Measurements from ENCODE around the gene ZBED2. TPM values are rescaled to one million over a fixed set of nuclear protein-coding genes. Genes with fewer than 3 reads are reported as not detected.

Gene ZBED2
- total RNA-seq, 2 donors from 2014 or later = 0.47 TPM; not detected in 1

DNA sequence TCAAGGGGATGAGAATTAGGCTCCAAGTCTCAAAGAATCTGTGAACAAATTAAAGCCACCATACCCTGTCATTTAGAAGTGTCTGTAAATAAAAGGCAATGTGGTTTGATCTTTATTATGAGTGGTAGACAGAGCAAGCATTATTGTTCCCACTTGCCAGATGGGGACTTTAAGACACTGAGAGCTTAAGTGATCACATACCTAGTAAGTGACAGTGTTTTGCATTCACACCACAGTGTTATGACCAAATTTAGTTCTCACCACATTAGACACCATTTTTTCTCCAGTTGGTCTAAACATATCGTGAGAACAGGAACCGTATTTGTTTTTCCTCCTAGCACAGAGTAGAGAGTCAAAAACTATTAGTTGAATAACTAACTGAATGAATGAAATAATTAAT, 13.2 kb upstream of the ZBED2 start:
- no peaks in the 10 kb centered on the region for H3K36me3 ChIP-seq
- no peak overlapping the region for H3K27ac ChIP-seq
- no peaks in the 10 kb centered on the region for H3K27me3 ChIP-seq
- no peaks in the 10 kb centered on the region for H3K9me3 ChIP-seq
- H3K4me3 ChIP-seq = no peak overlapping the region
- TF ChIP-seq, protein P1, sequence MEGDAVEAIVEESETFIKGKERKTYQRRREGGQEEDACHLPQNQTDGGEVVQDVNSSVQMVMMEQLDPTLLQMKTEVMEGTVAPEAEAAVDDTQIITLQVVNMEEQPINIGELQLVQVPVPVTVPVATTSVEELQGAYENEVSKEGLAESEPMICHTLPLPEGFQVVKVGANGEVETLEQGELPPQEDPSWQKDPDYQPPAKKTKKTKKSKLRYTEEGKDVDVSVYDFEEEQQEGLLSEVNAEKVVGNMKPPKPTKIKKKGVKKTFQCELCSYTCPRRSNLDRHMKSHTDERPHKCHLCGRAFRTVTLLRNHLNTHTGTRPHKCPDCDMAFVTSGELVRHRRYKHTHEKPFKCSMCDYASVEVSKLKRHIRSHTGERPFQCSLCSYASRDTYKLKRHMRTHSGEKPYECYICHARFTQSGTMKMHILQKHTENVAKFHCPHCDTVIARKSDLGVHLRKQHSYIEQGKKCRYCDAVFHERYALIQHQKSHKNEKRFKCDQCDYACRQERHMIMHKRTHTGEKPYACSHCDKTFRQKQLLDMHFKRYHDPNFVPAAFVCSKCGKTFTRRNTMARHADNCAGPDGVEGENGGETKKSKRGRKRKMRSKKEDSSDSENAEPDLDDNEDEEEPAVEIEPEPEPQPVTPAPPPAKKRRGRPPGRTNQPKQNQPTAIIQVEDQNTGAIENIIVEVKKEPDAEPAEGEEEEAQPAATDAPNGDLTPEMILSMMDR (IDR thresholded peaks at IDR 0.05) = no peak
- H3K4me1 ChIP-seq = no peaks in the 10 kb centered on the region
- DNase-seq (ENCODE audit: low spot score) = no peak

DNA sequence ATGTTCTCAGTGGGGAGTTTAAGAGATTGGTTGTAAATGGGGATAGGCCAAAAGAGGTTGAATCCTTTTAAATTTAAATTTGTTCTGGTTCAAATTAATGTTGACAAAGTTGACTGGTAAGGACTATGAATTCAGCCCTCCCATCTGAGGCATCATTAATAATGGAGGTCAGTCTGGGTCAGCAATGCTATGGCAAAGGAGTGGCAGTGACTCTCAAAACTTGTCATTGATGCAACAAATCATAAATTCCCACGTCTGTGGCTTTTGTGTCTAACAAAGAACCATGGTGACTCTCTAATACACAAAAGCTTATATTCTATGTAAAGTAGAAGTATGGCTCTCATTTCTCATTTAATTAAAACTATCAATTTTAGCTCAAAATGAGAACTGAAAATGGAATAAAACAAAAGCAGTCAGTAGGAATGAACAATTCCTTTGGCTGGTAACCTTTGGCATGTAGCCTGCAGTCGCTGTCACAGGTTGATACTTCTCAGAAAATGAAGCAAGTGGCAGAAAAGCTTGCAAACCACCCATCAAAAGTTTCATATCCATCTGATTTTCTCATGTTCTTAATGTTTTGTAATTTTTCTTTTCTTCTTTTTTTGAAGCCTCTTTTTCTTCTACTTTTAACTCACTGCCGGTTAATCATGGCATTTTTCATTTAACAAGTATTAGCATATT, 12.2 kb upstream of the ZBED2 start:
- TF ChIP-seq, protein P1 (IDR thresholded peaks at IDR 0.05) = no peak
- H3K36me3 ChIP-seq = no peaks in the 10 kb centered on the region

DNA sequence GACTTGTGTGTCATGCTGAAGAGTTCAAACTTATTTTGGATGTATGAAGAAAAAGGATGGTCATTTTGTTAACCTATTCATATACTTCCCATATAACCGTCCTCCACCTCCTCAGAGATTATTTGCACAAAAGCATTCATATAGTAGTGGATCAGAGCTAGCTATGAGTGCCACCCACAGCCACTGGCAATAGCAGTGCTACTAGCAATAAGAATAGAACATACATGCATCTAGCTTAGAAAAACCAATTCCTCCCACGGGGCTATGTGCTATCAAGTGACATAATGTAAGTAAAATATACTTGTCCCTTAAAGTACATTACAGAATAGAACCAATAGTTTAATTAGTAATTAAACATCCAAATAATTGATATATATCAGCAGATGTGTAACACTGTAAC, 10.3 kb upstream of the ZBED2 start:
- no peaks in the 10 kb centered on the region for H3K36me3 ChIP-seq

More for the DNA sequence above, 12.2 kb upstream of the ZBED2 start:
- Histone ChIP-seq H3K27me3 (no peaks in the 10 kb centered on the region), H3K27ac (no peak overlapping the region), H3K9me3 (no peaks in the 10 kb centered on the region), H3K4me3 (no peak overlapping the region), H3K4me1 (no peaks in the 10 kb centered on the region)
- DNase-seq (ENCODE audit: low spot score) = no peak

DNA sequence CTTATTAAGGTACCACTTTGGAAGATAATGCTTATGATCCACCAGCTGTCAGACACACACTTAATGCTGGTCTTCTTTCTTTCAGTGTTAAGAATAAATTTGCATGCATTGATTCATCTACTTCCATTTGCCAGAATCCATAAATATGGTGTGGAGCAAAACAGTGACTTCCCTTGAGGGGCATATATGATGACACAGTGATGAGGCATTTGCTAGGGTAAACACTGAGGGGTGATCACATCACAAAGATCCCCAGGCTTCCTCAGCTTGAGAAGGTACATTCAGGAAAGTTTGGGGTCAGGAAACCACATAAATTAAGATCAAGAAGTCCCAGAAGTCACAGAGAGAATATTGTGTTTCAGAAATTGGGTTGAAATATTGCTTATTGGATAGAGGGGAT, 9.9 kb upstream of the ZBED2 start:
- TF ChIP-seq, protein P1 (IDR thresholded peaks at IDR 0.05) = no peak

More for the DNA sequence above, 10.3 kb upstream of the ZBED2 start:
- Histone ChIP-seq H3K27me3 (no peaks in the 10 kb centered on the region), H3K27ac (no peak overlapping the region), H3K4me1 (no peaks in the 10 kb centered on the region), H3K4me3 (no peak overlapping the region), H3K9me3 (no peaks in the 10 kb centered on the region)
- DNase-seq (ENCODE audit: low spot score) = no peak
- TF ChIP-seq, protein P1 (IDR thresholded peaks at IDR 0.05) = no peak

DNA sequence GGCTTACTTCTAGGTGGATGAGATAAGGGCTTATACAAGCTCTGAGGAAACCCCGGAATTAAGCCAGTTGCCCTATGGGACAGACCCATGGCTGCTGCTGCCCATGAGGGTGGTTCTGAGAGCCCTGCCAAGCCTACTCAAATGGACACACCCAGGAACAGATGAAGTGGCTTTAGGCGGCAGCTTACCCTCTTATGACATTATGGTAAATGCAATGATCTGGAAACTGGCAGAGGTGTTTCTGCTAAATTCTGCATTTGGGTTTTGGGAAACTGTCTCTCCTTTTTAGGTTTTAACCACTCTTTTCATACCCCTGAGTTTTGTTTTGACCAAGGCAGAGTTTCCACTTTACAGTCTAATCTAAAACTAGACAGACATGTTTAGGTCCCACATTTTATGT, 9.0 kb upstream of the ZBED2 start:
- H3K36me3 ChIP-seq = no peaks in the 10 kb centered on the region
- TF ChIP-seq, protein P1 (IDR thresholded peaks at IDR 0.05) = no peak
- H3K27ac ChIP-seq = no peak overlapping the region
- H3K4me3 ChIP-seq = no peak overlapping the region
- no peaks in the 10 kb centered on the region for H3K4me1 ChIP-seq
- no peak for DNase-seq (ENCODE audit: low spot score)
- H3K27me3 ChIP-seq = no peaks in the 10 kb centered on the region
- H3K9me3 ChIP-seq = no peaks in the 10 kb centered on the region

More for the DNA sequence above, 9.9 kb upstream of the ZBED2 start:
- Histone ChIP-seq H3K9me3 (no peaks in the 10 kb centered on the region), H3K4me1 (no peaks in the 10 kb centered on the region), H3K4me3 (no peak overlapping the region), H3K36me3 (no peaks in the 10 kb centered on the region), H3K27me3 (no peaks in the 10 kb centered on the region), H3K27ac (no peak overlapping the region)
- DNase-seq (ENCODE audit: low spot score) = no peak

DNA sequence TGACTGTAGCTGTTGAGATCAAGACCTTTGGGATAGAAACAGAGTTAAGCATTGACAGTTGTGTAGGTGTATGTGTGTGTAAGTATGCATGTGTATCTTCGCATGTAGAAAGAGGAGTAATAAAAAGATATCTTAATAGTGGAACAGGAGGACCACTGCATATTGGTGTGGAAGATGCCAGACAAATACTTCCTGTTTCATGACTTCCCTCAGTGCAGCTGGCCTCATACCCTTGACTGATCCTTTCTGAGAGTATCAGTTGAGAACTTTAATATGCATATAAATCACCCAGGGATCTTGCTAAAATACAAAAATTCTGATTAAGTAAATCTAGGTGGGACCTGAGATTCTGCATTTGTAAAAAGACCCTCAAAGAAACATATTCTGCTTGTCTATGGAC, 8.5 kb upstream of the ZBED2 start:
- H3K4me3 ChIP-seq = no peak overlapping the region
- H3K4me1 ChIP-seq = no peaks in the 10 kb centered on the region
- no peaks in the 10 kb centered on the region for H3K27me3 ChIP-seq
- H3K36me3 ChIP-seq = no peaks in the 10 kb centered on the region
- H3K9me3 ChIP-seq = no peaks in the 10 kb centered on the region
- TF ChIP-seq, protein P1 (IDR thresholded peaks at IDR 0.05) = no peak
- H3K27ac ChIP-seq = no peak overlapping the region
- no peak for DNase-seq (ENCODE audit: low spot score)

All from right atrium auricular region (tissue), 2 donors.